HG03565 (cell line): ENCODE results near the gene FBXL17.
A peak's percentile ranks its signal among the peaks of the same experiment; 100 is the strongest.
"Not testable (repeated sequence)": the region's sequence is repeated elsewhere in the genome, so short reads cannot be mapped to it uniquely, and the experiment has no call there.

Experiments used
- ATAC-seq: cut with Tn5 transposase; IDR thresholded peaks from one replicate; pipeline ENCODE4 v1.9.1; 2021; ENCODE audit warnings: mild to moderate bottlenecking, moderate library complexity; ENCODE audit not compliant: unreplicated experiment

Gene FBXL17

GRCh38 chr5:108171759-108172158, 210.1 kb downstream of the FBXL17 start:
- ATAC-seq: no peak

GRCh38 chr5:108168915-108169314, 213.0 kb downstream of the FBXL17 start:
- no peak for ATAC-seq

- no peak for ATAC-seq
Measured at GRCh38 chr5:108167174-108167573, 214.7 kb downstream of the FBXL17 start.

GRCh38 chr5:108164574-108164973, 217.3 kb downstream of the FBXL17 start:
- ATAC-seq: no peak

GRCh38 chr5:108152854-108153253, 229.0 kb downstream of the FBXL17 start:
- ATAC-seq: not testable (repeated sequence)

- no peak for ATAC-seq
Measured at GRCh38 chr5:108149369-108149768, 232.5 kb downstream of the FBXL17 start.

- ATAC-seq: peak; percentile 85
Measured at GRCh38 chr5:108148715-108149139, 233.2 kb downstream of the FBXL17 start.

- no peak for ATAC-seq
Measured at GRCh38 chr5:108146222-108146621, 235.7 kb downstream of the FBXL17 start.

GRCh38 chr5:108145351-108145750, 236.5 kb downstream of the FBXL17 start:
- ATAC-seq: no peak

- ATAC-seq: no peak
Measured at GRCh38 chr5:108144332-108144731, 237.6 kb downstream of the FBXL17 start.

- no peak for ATAC-seq
Measured at GRCh38 chr5:108143581-108143980, 238.3 kb downstream of the FBXL17 start.

- peak; percentile 53 for ATAC-seq
Measured at GRCh38 chr5:108141676-108142075, 240.2 kb downstream of the FBXL17 start.

- ATAC-seq: no peak
Measured at GRCh38 chr5:108136493-108136892, 245.4 kb downstream of the FBXL17 start.

- ATAC-seq: no peak
Measured at GRCh38 chr5:108129129-108129528, 252.8 kb downstream of the FBXL17 start.

- no peak for ATAC-seq
Measured at GRCh38 chr5:108125771-108126511, 256.0 kb downstream of the FBXL17 start.

GRCh38 chr5:108124596-108124995, 257.3 kb downstream of the FBXL17 start:
- ATAC-seq: no peak

GRCh38 chr5:108122702-108123101, 259.2 kb downstream of the FBXL17 start:
- no peak for ATAC-seq

GRCh38 chr5:108118813-108119514, 262.9 kb downstream of the FBXL17 start:
- ATAC-seq: no peak

GRCh38 chr5:108115673-108116072, 266.2 kb downstream of the FBXL17 start:
- no peak for ATAC-seq

GRCh38 chr5:108113950-108114349, 267.9 kb downstream of the FBXL17 start:
- ATAC-seq: no peak

- ATAC-seq: no peak
Measured at GRCh38 chr5:108111736-108112135, 270.2 kb downstream of the FBXL17 start.

- no peak for ATAC-seq
Measured at GRCh38 chr5:108109059-108109458, 272.8 kb downstream of the FBXL17 start.
